GM21390 (cell line): ENCODE data around the gene PSPC1.
"Not testable (repeated sequence)": the region's sequence is repeated elsewhere in the genome, so short reads cannot be mapped to it uniquely, and the experiment has no call there.

ENCODE experiments used
- ATAC-seq: cut with Tn5 transposase; IDR thresholded peaks from one replicate; pipeline ENCODE4 v1.9.1; 2021; ENCODE audit not compliant: unreplicated experiment

The PSPC1 gene

GRCh38 chr13:19764237-19764636, 18.5 kb downstream of the PSPC1 start:
- ATAC-seq, result no peak

GRCh38 chr13:19763618-19764017, 19.1 kb downstream of the PSPC1 start:
- no peak for ATAC-seq

- ATAC-seq, result no peak
Observed at GRCh38 chr13:19759669-19760068, 23.1 kb downstream of the PSPC1 start.

GRCh38 chr13:19742643-19743042, 40.1 kb downstream of the PSPC1 start:
- ATAC-seq, result no peak

GRCh38 chr13:19737844-19738557, 44.7 kb downstream of the PSPC1 start:
- ATAC-seq, result no peak

GRCh38 chr13:19726611-19727010, 56.1 kb downstream of the PSPC1 start:
- ATAC-seq, result no peak

- ATAC-seq, result no peak
Observed at GRCh38 chr13:19725320-19725719, 57.4 kb downstream of the PSPC1 start.

- ATAC-seq, result no peak
Observed at GRCh38 chr13:19720039-19720438, 62.7 kb downstream of the PSPC1 start.

- no peak for ATAC-seq
Observed at GRCh38 chr13:19713186-19713965, 69.4 kb downstream of the PSPC1 start.

- not testable (repeated sequence) for ATAC-seq
Observed at GRCh38 chr13:19709782-19710181, 73.0 kb downstream of the PSPC1 start.

- not testable (repeated sequence) for ATAC-seq
Observed at GRCh38 chr13:19709039-19709438, 73.7 kb downstream of the PSPC1 start.

GRCh38 chr13:19704256-19704655, 78.5 kb downstream of the PSPC1 start:
- ATAC-seq, result not testable (repeated sequence)

GRCh38 chr13:19701619-19702018, 81.1 kb downstream of the PSPC1 start:
- ATAC-seq, result not testable (repeated sequence)

- ATAC-seq, result not testable (repeated sequence)
Observed at GRCh38 chr13:19700963-19701362, 81.8 kb downstream of the PSPC1 start.

- ATAC-seq, result no peak
Observed at GRCh38 chr13:19695829-19696228, 86.9 kb downstream of the PSPC1 start.

GRCh38 chr13:19695428-19695827, 87.3 kb downstream of the PSPC1 start:
- ATAC-seq, result no peak

GRCh38 chr13:19691447-19691846, 91.3 kb downstream of the PSPC1 start:
- not testable (repeated sequence) for ATAC-seq

GRCh38 chr13:19685437-19685836, 97.3 kb downstream of the PSPC1 start:
- no peak for ATAC-seq

GRCh38 chr13:19685034-19685433, 97.7 kb downstream of the PSPC1 start:
- ATAC-seq, result no peak

- no peak for ATAC-seq
Observed at GRCh38 chr13:19681517-19681916, 101.2 kb downstream of the PSPC1 start.

GRCh38 chr13:19680751-19681150, 102.0 kb downstream of the PSPC1 start:
- ATAC-seq, result no peak

- ATAC-seq, result no peak
Observed at GRCh38 chr13:19676168-19676567, 106.6 kb downstream of the PSPC1 start.
